Stimulated activated CD4-positive, alpha-beta T cell treated with anti-CD3 and anti-CD28 coated beads, Interleukin-2, amount 100 ng/mL, for 48 hours (primary cell): ENCODE results near the gene ANTXRL.
"Not testable (repeated sequence)": the region's sequence is repeated elsewhere in the genome, so short reads cannot be mapped to it uniquely, and the experiment has no call there.

Experiments
- DNase-seq, 2 donors: peaks; one replicate each; pipeline ENCODE4 v3.0.0-alpha.2; 2020

Gene ANTXRL

DNA sequence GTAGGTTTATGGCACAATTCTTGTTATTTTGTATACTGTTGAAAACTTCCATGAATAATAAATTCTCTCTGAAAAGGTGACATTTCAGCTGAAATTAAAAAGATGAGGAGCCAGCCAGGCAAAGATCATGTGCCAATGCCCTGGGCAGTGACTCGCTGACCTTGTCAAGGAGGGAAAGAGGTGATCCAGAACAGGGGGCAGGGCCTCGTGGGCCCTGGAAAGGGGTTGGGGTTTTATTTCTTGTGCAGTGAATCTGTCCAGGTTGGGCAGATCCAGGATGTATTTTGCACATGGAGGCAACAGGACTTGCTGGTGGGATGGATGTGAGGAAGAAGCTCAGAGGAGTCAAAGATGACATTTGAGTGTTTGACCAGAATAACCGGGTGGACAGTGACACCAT lies 31.6 kb upstream of the ANTXRL start:
- not testable (repeated sequence) for DNase-seq

GRCh38 chr10:46255801-46256747 lies 30.7 kb upstream of the ANTXRL start:
- peak; percentile 46 to 72 for DNase-seq

DNA sequence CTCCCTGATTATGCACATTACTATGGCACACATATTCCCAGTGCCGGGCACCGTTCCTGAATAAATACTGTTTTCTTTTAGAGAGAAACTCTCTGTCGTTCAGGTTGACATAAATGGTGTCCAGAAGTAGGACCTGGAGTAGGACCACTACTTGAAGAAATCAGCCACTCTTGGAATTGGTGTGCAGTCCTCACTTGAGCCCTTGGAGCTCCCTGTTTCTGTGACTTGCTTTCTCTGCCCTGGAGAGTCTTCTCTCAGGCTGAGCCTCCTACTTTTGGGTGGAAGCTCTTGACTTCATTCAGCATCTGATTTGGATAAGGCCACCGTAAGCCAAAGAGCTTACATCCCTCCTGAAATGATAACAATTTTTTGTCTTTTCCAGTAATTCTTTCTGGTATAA lies 29.7 kb upstream of the ANTXRL start:
- DNase-seq, result no peak

- not testable (repeated sequence) for DNase-seq
Measured at GRCh38 chr10:46262906-46263560, 23.8 kb upstream of the ANTXRL start.

GRCh38 chr10:46263831-46264268 lies 22.9 kb upstream of the ANTXRL start:
- no peak for DNase-seq

- no peak for DNase-seq
Measured at GRCh38 chr10:46264336-46264735, 22.5 kb upstream of the ANTXRL start.

DNA sequence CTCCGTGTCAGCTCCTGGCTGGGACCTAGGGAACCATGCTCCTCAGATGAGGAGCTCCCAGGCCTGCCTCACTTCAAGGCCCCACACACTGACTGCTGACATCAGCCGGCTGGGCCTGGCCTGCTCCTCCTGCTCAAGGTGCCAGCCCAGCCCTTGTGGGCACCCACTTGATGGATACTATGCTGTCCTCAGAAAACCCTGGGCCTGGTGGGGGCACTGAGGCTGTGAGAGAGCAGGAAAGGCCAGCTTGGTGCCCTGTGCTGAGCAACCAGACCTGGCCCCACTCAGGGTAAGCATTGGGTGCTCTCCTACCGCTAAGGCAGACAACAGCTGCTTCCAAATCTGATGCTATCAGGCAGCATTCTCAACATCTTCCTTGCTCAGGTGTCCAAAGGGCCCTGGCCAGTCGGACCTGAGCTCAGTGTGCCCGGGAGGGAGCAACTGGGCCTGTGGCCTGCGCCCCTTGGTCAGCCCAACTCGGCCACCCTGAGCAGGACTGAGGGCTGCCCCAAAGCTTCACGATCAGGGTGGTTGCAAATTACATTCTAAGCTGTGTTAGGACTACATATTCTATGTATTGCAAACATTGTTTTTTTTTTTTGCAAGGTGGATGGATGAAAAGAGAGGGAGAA lies 21.9 kb upstream of the ANTXRL start:
- DNase-seq, result no peak

DNA sequence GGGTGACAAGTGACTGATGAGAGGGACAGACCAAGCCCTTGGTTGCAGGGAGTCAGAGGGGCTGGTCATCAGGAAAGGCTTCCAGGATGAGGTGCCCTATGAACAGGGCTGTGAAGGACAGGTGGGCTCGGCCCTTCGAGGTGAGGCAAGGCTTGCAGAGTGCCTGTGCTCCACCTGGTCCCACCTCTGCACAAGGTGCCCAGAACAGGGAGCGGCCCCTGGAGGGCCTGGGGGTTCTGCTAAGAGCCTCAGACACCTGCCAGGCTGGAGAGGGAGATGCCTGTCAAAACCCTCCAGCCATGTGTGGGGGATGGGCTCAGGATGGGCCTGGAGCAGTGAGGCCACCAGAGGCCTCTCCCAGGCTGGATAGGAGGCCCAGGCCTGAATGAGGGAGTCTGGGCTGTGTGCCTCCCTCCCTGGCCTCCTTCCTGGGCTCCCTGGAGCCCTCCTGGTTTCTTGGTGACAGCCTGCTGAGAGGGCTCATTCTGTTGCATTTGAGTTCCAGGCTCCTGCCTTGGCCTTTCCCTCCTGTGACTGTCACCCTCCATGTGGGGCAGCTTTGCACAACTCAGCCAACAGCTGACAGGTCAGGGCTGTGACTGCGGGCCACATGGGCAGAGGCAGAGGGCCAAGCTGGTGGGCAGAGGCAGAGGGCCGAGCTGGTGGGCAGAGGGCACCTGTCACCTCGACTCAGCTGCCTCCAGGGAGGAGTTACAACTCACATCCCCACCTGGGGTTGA lies 21.1 kb upstream of the ANTXRL start:
- DNase-seq, result not testable (repeated sequence)

- DNase-seq, result no peak
Measured at GRCh38 chr10:46266306-46266985, 20.4 kb upstream of the ANTXRL start.

- no peak for DNase-seq
Measured at GRCh38 chr10:46267132-46267985, 19.4 kb upstream of the ANTXRL start.

DNA sequence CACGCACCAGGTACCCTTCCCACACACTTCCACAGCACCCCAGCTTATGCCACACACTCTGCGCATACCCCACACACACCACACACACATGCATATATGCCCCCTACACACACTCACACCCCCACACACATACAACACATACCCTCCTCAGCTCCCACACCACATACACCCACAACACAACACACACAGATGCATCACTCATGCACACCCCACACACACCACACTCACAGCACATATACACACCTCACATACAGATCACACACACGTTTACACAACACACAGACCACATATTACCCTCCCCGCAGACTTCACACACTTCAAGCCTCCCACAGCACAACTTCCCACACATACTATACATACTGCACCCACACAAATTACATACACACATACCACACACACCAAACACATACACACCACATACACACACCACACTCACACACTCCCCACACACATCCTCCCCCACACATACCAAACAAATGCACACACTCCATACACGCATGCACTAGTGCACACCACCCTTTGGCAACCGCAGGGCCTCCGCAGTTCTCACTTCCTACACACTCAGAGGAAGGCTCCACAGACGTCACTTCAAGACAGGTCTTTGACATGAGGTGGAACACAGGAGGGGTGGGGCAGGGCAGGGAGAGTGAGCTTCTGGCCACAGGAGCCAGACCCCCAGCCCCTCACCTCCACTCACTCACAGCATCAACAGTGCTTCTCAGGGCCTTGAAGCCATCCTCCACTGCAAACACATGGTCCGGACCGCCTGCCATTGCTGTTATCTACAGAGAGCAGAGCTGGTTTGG lies 18.5 kb upstream of the ANTXRL start:
- peak in 1 of 2 donors; percentile 29 for DNase-seq

GRCh38 chr10:46269554-46270053 lies 17.2 kb upstream of the ANTXRL start:
- peak in 1 of 2 donors; percentile 19 for DNase-seq

GRCh38 chr10:46270086-46270811 lies 16.5 kb upstream of the ANTXRL start:
- DNase-seq, result no peak

GRCh38 chr10:46270963-46271530 lies 15.8 kb upstream of the ANTXRL start:
- not testable (repeated sequence) for DNase-seq

- not testable (repeated sequence) for DNase-seq
Measured at GRCh38 chr10:46271795-46272499, 14.8 kb upstream of the ANTXRL start.

DNA sequence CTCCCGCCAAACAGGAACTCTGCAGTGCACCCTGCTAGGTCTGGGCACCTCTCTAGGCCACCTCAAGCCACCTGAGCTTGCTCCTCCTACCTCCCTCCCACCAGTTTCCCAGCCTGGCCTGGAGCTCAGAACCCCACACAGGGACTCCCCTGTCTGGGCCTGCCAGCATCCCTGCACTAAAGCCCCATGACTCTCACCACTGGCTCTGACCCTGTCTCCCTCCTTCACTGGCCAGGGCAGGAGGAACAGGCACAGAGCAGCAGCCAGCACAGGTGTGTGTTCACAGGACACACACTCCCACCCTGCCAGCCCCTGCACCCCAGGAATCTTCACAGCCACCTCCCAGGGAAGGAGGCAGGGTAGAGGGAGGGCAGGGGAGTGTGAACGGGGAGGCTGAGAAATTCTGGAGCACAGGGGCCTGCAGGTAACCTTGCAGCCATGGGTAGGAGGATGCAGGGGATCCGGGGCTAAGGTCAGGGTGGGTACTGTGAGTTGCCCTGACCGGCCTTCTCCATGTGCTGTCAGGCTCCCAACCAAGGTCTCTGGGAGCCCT lies 13.9 kb upstream of the ANTXRL start:
- DNase-seq, result no peak

DNA sequence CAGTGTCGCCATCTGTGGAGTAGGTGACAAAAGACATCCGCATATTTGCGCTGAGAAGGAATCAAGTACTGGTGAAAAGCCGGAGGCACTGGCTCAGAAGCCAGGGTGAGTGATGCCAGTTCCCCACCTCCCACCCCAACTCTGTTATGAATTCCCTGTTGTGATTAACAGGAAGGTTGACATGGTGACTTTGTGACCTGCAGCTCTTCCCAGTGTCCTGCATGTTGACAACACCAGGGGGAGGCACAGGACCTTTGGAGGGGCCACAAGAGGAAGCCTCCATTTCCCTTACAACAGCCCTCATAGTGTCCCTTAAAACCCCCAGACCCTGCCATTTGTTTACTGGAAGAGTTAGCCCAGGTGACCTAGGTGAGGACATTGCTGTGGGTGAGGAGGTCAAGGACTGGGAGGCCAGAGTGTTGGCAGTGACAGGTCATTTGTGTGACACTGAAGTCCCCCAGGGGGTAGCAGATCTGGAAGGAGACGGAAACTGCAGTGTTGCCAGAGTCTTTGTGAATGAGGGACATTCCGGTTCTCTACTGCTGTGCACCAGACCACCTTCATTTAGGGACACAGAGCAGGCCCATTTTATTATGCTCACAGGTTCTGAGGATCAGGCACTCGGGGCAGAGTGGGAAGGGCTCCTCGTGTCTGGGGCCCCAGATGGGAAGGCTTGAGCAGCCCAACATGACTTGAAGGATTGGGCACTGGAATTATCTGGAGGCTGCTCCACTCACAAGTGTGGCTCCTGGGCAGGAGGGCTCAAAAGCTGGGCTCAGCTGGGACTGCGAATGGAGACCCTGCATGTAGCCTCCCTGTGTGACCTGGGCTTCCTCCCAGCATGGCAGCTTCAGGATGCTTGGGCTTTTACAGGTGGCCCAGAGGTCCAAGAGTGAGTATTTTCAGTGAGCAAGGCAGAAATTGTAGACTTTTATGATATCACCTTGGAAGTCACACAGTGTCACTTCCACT lies 13.0 kb upstream of the ANTXRL start:
- no peak for DNase-seq
